AG04449 (cell line): ENCODE data around the gene MFAP5.

Source experiments
- CTCF ChIA-PET: fragments of 350-600 bp; formaldehyde crosslinking; extraction: SDS; loops from one replicate; lab custom pipeline; 2021; ENCODE audit warnings: antibody characterized with exemption; lab: Yijun Ruan, JAX
- POLR2A ChIA-PET: fragments of 400-600, 350-600 bp; formaldehyde crosslinking; extraction: SDS; loops from one replicate; lab custom pipeline; 2020; ENCODE audit warnings: antibody characterized with exemption, inconsistent platforms; lab: Yijun Ruan, JAX
- DNase-seq: peaks from one replicate; pipeline ENCODE4 v3.0.0-alpha.2; 2010; ENCODE audit warnings: low read depth, low spot score
- H3K4me3 ChIP-seq: 2 replicates; pipeline ENCODE4 v1.5.1; 2011; ENCODE audit warnings: low read depth, mild to moderate bottlenecking, control low read depth, low read length
- CTCF ChIP-seq: IDR thresholded peaks from one replicate; pipeline ENCODE4 v1.5.1; 2011; ENCODE audit warnings: mild to moderate bottlenecking, moderate library complexity, low read length, control low read depth, inconsistent platforms; ENCODE audit not compliant: insufficient read depth; ENCODE audit errors: missing control alignments

MFAP5 gene

GRCh38 chr12:8692573-8692972 is 29.9 kb upstream of the MFAP5 start:
- no peak overlapping the region for H3K4me3 ChIP-seq
- ChIA-PET POLR2A (interaction anchor here (0.5 kb wide), 1 partner anchor 42 kb away, joined by 4 read pairs; no protein-coding TSS in a partner anchor), CTCF (interaction anchor here (1.3 kb wide), 1 partner anchor 197 kb away, joined by 4 read pairs; no protein-coding TSS in a partner anchor)
- no peak for TF ChIP-seq CTCF
- DNase-seq, result no peak

GRCh38 chr12:8689681-8690080 is 27.1 kb upstream of the MFAP5 start:
- DNase-seq, result no peak
- CTCF ChIA-PET, result no interaction called here

GRCh38 chr12:8687846-8688601 is 25.4 kb upstream of the MFAP5 start:
- no peak for DNase-seq
- H3K4me3 ChIP-seq, result peak overlapping the region; percentile 24
- CTCF ChIA-PET, result interaction anchor here (0.8 to 4.7 kb wide), 8 partner anchors 9 to 203 kb away, joined by 3 to 20 read pairs (median 4); no protein-coding TSS in a partner anchor
- TF ChIP-seq CTCF, result no peak
- POLR2A ChIA-PET, result interaction anchor here (1.0 to 1.5 kb wide), 3 partner anchors 9 to 29 kb away, joined by 3 to 6 read pairs (median 5); partner anchors contain the start of gene RIMKLB

More at GRCh38 chr12:8689681-8690080, 27.1 kb upstream of the MFAP5 start:
- TF ChIP-seq CTCF, result no peak
- H3K4me3 ChIP-seq, result no peak overlapping the region
- POLR2A ChIA-PET, result no interaction called here

- no peak for TF ChIP-seq CTCF
- POLR2A ChIA-PET, result no interaction called here
- CTCF ChIA-PET, result interaction anchor here (0.6 to 4.7 kb wide), 4 partner anchors 26 to 205 kb away, joined by 3 to 20 read pairs (median 10); no protein-coding TSS in a partner anchor
- no peak overlapping the region for H3K4me3 ChIP-seq
- DNase-seq, result no peak
Measured at GRCh38 chr12:8685051-8685450, 22.4 kb upstream of the MFAP5 start.

GRCh38 chr12:8681129-8681884 is 18.7 kb upstream of the MFAP5 start:
- DNase-seq, result no peak
- TF ChIP-seq CTCF, result no peak
- CTCF ChIA-PET, result interaction anchor here (0.6 to 3.2 kb wide), 32 partner anchors 10 to 368 kb away, joined by 3 to 75 read pairs (median 4); partner anchors contain the start of genes A2ML1, M6PR, PHC1 and RIMKLB
- POLR2A ChIA-PET, result no interaction called here
- no peak overlapping the region for H3K4me3 ChIP-seq

GRCh38 chr12:8680533-8680932 is 17.9 kb upstream of the MFAP5 start:
- H3K4me3 ChIP-seq, result no peak overlapping the region
- TF ChIP-seq CTCF, result no peak
- ChIA-PET CTCF (interaction anchor here (0.6 to 3.2 kb wide), 11 partner anchors 9 to 369 kb away, joined by 3 to 75 read pairs (median 6); partner anchors contain the start of gene M6PR), POLR2A (no interaction called here)
- no peak for DNase-seq
